Esophagus squamous epithelium (tissue), 5 donors: ENCODE results near the gene DENND1A. TPM values are rescaled to one million over a fixed set of nuclear protein-coding genes. Genes with fewer than 3 reads are reported as not detected.

ENCODE experiments used
- DNase-seq: peaks from one replicate; lab custom pipeline; 2025; lab: John Stamatoyannopoulos, UW
- H3K27ac ChIP-seq, 4 donors: fragments of 200-600 bp; sonication (generic); one replicate each; pipeline ENCODE4 v1.5.1; 2016 to 2019; ENCODE audit warnings: mild to moderate bottlenecking in 1 of 4
- H3K27me3 ChIP-seq, 4 donors: fragments of 200-600 bp; sonication (generic); 1 replicate in 3 of 4; 2 replicates in 1 of 4; pipeline versions ENCODE4 v1.5.1 to v1.6.0; 2017 to 2021; ENCODE audit warnings: antibody characterized with exemption in 1 of 4
- H3K36me3 ChIP-seq, 3 donors: fragments of 200-600 bp; sonication (generic); one replicate each; pipeline ENCODE4 v1.5.1; 2016 to 2019
- H3K4me1 ChIP-seq, 3 donors: fragments of 200-600 bp; sonication (generic); one replicate each; pipeline ENCODE4 v1.5.1; 2017 to 2019
- H3K4me3 ChIP-seq, 4 donors: fragments of 200-600 bp; sonication (generic); 1 replicate in 3 of 4; 2 replicates in 1 of 4; pipeline ENCODE4 v1.5.1; 2016 to 2019; ENCODE audit warnings: mild to moderate bottlenecking in 2 of 4, moderate library complexity in 1 of 4
- H3K9me3 ChIP-seq, 3 donors: fragments of 200-600 bp; sonication (generic); one replicate each; pipeline ENCODE4 v1.5.1; 2016 to 2019
- CTCF ChIP-seq, 6 experiments: fragments of 450-650 bp in 4 of 6; fragments of 200-600 bp in 2 of 6; sonication (generic) in 2 of 6; IDR thresholded peaks; one replicate each; pipeline ENCODE4 v1.5.1; 2016 to 2019; ENCODE audit warnings: antibody characterized with exemption in 6 of 6, mild to moderate bottlenecking in 4 of 6, moderate library complexity in 4 of 6
- POLR2A ChIP-seq, 4 donors: fragments of 450-650 bp; IDR thresholded peaks; one replicate each; pipeline ENCODE4 v1.6.1; 2017; ENCODE audit warnings: antibody characterized with exemption in 4 of 4, mild to moderate bottlenecking in 4 of 4, moderate library complexity in 3 of 4
- WGBS, 2 donors: methylation state at CpG; one replicate each; pipeline ENCODE4 v1.1.5; 2018; 5-methylcytosine and 5-hydroxymethylcytosine counted together
- intact Hi-C: fragments of 100-400 bp; cut with DNase I; formaldehyde crosslinking; loops from one replicate; pipeline ENCODE4 v1.15.0; 2022
- total RNA-seq, 4 donors: library from RNA; depleted of rRNA; stranded (reverse); fragments of >200 nt; gene quantifications; one replicate each; pipeline ENCODE4 v1.1.0, GENCODE V29; 2016
- donor health status: DM: yes; HTN: yes; CAD: no.

DENND1A gene
- total RNA-seq, 4 donors from 2014 or later = 5.3 to 16.0 (median 12.9) TPM

GRCh38 chr9:123723135-123723875 is 206.6 kb downstream of the DENND1A start:
- no peaks in the 10 kb centered on the region for H3K27me3 ChIP-seq
- H3K4me3 ChIP-seq = no peak overlapping the region
- TF ChIP-seq CTCF (IDR thresholded peaks at IDR 0.05) (no peak), POLR2A (IDR thresholded peaks at IDR 0.05) (no peak)
- H3K4me1 ChIP-seq = peaks cover 0 to 3% (median 0%) of the 10 kb centered on the region in 3 donors
- no peak for DNase-seq
- 89 to 95% methylated on average over 4 of the region's 4 CpGs for WGBS, 2 donors
- H3K27ac ChIP-seq = no peak overlapping the region
- peaks cover 0 to 6% (median 0%) of the 10 kb centered on the region in 3 donors for H3K36me3 ChIP-seq
- intact Hi-C loops = no loop called here
- peaks cover 0 to 17% (median 13%) of the 10 kb centered on the region in 3 donors for H3K9me3 ChIP-seq

GRCh38 chr9:123722378-123722777 is 207.5 kb downstream of the DENND1A start:
- Histone ChIP-seq H3K4me3 (no peak overlapping the region), H3K36me3 (peaks cover 0 to 6% (median 0%) of the 10 kb centered on the region in 3 donors), H3K27me3 (no peaks in the 10 kb centered on the region), H3K4me1 (peaks cover 0 to 3% (median 0%) of the 10 kb centered on the region in 3 donors), H3K27ac (no peak overlapping the region), H3K9me3 (peaks cover 0 to 17% (median 13%) of the 10 kb centered on the region in 3 donors)
- DNase-seq = no peak
- TF ChIP-seq POLR2A (IDR thresholded peaks at IDR 0.05) (no peak), CTCF (IDR thresholded peaks at IDR 0.05) (no peak)
- intact Hi-C loops = no loop called here
- WGBS, 2 donors = 91 to 99% methylated on average over 4 of the region's 4 CpGs

- no peak overlapping the region for H3K4me3 ChIP-seq
- peaks cover 0 to 6% (median 0%) of the 10 kb centered on the region in 3 donors for H3K36me3 ChIP-seq
- 88 to 100% methylated on average over 1 of the region's 1 CpG for WGBS, 2 donors
- H3K9me3 ChIP-seq = peaks cover 0 to 12% (median 11%) of the 10 kb centered on the region in 3 donors
- H3K4me1 ChIP-seq = no peaks in the 10 kb centered on the region
- intact Hi-C loops = no loop called here
- TF ChIP-seq POLR2A (IDR thresholded peaks at IDR 0.05) (no peak), CTCF (IDR thresholded peaks at IDR 0.05) (no peak)
- H3K27me3 ChIP-seq = no peaks in the 10 kb centered on the region
- DNase-seq = no peak
- no peak overlapping the region for H3K27ac ChIP-seq
These were observed 211.7 kb downstream of the DENND1A start for GRCh38 chr9:123718188-123718587.

GRCh38 chr9:123717581-123718175 is 212.2 kb downstream of the DENND1A start:
- no peak overlapping the region for H3K27ac ChIP-seq
- H3K9me3 ChIP-seq = peaks cover 0 to 8% (median 5%) of the 10 kb centered on the region in 3 donors
- no peak overlapping the region for H3K4me3 ChIP-seq
- H3K4me1 ChIP-seq = no peaks in the 10 kb centered on the region
- TF ChIP-seq CTCF (IDR thresholded peaks at IDR 0.05) (no peak), POLR2A (IDR thresholded peaks at IDR 0.05) (no peak)
- H3K36me3 ChIP-seq = peaks cover 0 to 4% (median 0%) of the 10 kb centered on the region in 3 donors
- no peaks in the 10 kb centered on the region for H3K27me3 ChIP-seq
- DNase-seq = no peak
- intact Hi-C loops = no loop called here

GRCh38 chr9:123716339-123716945 is 213.5 kb downstream of the DENND1A start:
- WGBS, 2 donors = 81 to 89% methylated on average over 8 of the region's 8 CpGs
- H3K4me1 ChIP-seq = no peaks in the 10 kb centered on the region
- no peak overlapping the region for H3K4me3 ChIP-seq
- H3K27me3 ChIP-seq = no peaks in the 10 kb centered on the region
- no peaks in the 10 kb centered on the region for H3K9me3 ChIP-seq
- no peak overlapping the region for H3K27ac ChIP-seq
- DNase-seq = no peak
- H3K36me3 ChIP-seq = no peaks in the 10 kb centered on the region
- TF ChIP-seq CTCF (IDR thresholded peaks at IDR 0.05) (no peak), POLR2A (IDR thresholded peaks at IDR 0.05) (no peak)
- intact Hi-C loops = no loop called here
